Fibroblast of lung (primary cell): ENCODE measurements around the gene GRID1. TPM values are rescaled to one million over a fixed set of nuclear protein-coding genes. Genes with fewer than 3 reads are reported as not detected.

Experiments
- DNase-seq, 2 donors: peaks; one replicate each; pipeline versions ENCODE4 v3.0.0 to v3.0.0-alpha.2; 2010; ENCODE audit warnings: low read depth in 2 of 2
- H2AFZ ChIP-seq: 2 replicates; pipeline ENCODE4 v1.5.1; 2012; ENCODE audit warnings: low read length, control low read depth, inconsistent platforms
- H3K27ac ChIP-seq: 2 replicates; pipeline ENCODE4 v1.5.1; 2011; ENCODE audit warnings: low read length, control low read depth; ENCODE audit not compliant: insufficient read depth
- H3K27me3 ChIP-seq: 2 replicates; pipeline ENCODE4 v1.5.1; 2011; ENCODE audit warnings: mild to moderate bottlenecking, low read length; ENCODE audit not compliant: control insufficient read depth, insufficient read depth
- H3K36me3 ChIP-seq: 2 replicates; pipeline ENCODE4 v1.5.1; 2011; ENCODE audit warnings: low read length; ENCODE audit not compliant: control insufficient read depth, insufficient read depth
- H3K4me1 ChIP-seq: 2 replicates; pipeline ENCODE4 v1.5.1; 2011; ENCODE audit warnings: low read length; ENCODE audit not compliant: control insufficient read depth, insufficient read depth; ENCODE audit errors: extremely low read depth
- H3K4me2 ChIP-seq: 2 replicates; pipeline ENCODE4 v1.5.1; 2011; ENCODE audit warnings: low read length, control low read depth; ENCODE audit not compliant: insufficient read depth; ENCODE audit errors: extremely low read depth
- H3K4me3 ChIP-seq, 4 experiments: fragments of 200-600 bp in 1 of 4; sonication (generic) in 1 of 4; replicated peaks in 1 of 4; 2 replicates each; pipeline ENCODE4 v1.5.1; 2011 to 2016; ENCODE audit warnings: low read length in 4 of 4, low read depth in 3 of 4, mild to moderate bottlenecking in 3 of 4, control low read depth in 2 of 4, inconsistent platforms in 1 of 4, mixed read lengths in 1 of 4; ENCODE audit not compliant: insufficient read depth in 1 of 4; ENCODE audit errors: control extremely low read depth in 1 of 4
- H3K79me2 ChIP-seq: 2 replicates; pipeline ENCODE4 v1.5.1; 2012; ENCODE audit warnings: mild to moderate bottlenecking, low read length, inconsistent platforms; ENCODE audit not compliant: control insufficient read depth, insufficient read depth
- H3K9ac ChIP-seq: 2 replicates; pipeline ENCODE4 v1.5.1; 2011; ENCODE audit warnings: mild to moderate bottlenecking, low read length, control low read depth; ENCODE audit not compliant: insufficient read depth
- H3K9me3 ChIP-seq: 2 replicates; pipeline ENCODE4 v1.5.1; 2012; ENCODE audit warnings: low read depth, low read length; ENCODE audit not compliant: control insufficient read depth, insufficient read depth
- H4K20me1 ChIP-seq: 2 replicates; pipeline ENCODE4 v1.5.1; 2011; ENCODE audit warnings: low read length; ENCODE audit not compliant: control insufficient read depth, insufficient read depth; ENCODE audit errors: extremely low read depth
- EZH2 ChIP-seq: IDR thresholded peaks from 2 replicates; pipeline ENCODE4 v1.5.1; 2012; ENCODE audit warnings: low read length, control low read depth, mild to moderate bottlenecking; ENCODE audit errors: missing control alignments
- polyA plus RNA-seq, 2 donors: library from polyadenylated mRNA; depleted of rRNA in 1 of 2; stranded (reverse) in 1 of 2; unstranded in 1 of 2; fragments of >200 nt; gene quantifications; 2 replicates each; pipeline ENCODE4 v1.2.1, GENCODE V29; 2011 to 2012; ENCODE audit warnings: missing spikeins in 1 of 2
- total RNA-seq: library from RNA; depleted of rRNA; stranded (reverse); fragments of >200 nt; gene quantifications from 2 replicates; pipeline ENCODE4 v1.2.1, GENCODE V29; 2014
- TF ChIP-seq, protein P1 (sequence below), 2 donors: IDR thresholded peaks in 1 of 2; conservative IDR thresholded peaks in 1 of 2; 1 replicate in 1 of 2; 2 replicates in 1 of 2; pipeline ENCODE4 v1.5.1; 2011 to 2012; ENCODE audit warnings: low read length in 2 of 2, control low read depth in 1 of 2, inconsistent platforms in 1 of 2, low read depth in 1 of 2, mild to moderate bottlenecking in 1 of 2

Gene GRID1
- total and polyA plus RNA-seq, 2 donors (not counting 1 experiment from before 2014, with no cell fraction given), result 0.03 to 0.33 TPM

- Histone ChIP-seq H3K4me1 (no peaks in the 10 kb centered on the region), H3K79me2 (no peaks in the 10 kb centered on the region), H3K27me3 (no peaks in the 10 kb centered on the region), H2AFZ (no peak overlapping the region), H3K27ac (no peak overlapping the region), H3K4me3 (no peak overlapping the region), H3K9ac (no peak overlapping the region), H3K9me3 (no peaks in the 10 kb centered on the region), H4K20me1 (no peaks in the 10 kb centered on the region), H3K36me3 (no peaks in the 10 kb centered on the region), H3K4me2 (no peak overlapping the region)
- DNase-seq, result no peak
- TF ChIP-seq EZH2, result no peak
- TF ChIP-seq, protein P1, sequence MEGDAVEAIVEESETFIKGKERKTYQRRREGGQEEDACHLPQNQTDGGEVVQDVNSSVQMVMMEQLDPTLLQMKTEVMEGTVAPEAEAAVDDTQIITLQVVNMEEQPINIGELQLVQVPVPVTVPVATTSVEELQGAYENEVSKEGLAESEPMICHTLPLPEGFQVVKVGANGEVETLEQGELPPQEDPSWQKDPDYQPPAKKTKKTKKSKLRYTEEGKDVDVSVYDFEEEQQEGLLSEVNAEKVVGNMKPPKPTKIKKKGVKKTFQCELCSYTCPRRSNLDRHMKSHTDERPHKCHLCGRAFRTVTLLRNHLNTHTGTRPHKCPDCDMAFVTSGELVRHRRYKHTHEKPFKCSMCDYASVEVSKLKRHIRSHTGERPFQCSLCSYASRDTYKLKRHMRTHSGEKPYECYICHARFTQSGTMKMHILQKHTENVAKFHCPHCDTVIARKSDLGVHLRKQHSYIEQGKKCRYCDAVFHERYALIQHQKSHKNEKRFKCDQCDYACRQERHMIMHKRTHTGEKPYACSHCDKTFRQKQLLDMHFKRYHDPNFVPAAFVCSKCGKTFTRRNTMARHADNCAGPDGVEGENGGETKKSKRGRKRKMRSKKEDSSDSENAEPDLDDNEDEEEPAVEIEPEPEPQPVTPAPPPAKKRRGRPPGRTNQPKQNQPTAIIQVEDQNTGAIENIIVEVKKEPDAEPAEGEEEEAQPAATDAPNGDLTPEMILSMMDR (conservative IDR thresholded peaks at IDR 0.05 in 1 of 2, IDR thresholded peaks at IDR 0.05 in 1 of 2; ENCODE audit: low read depth in 1 of 2, low read length in 2 of 2), result no peak
These were observed 390.3 kb downstream of the GRID1 start for GRCh38 chr10:85976267-85976793.

DNA sequence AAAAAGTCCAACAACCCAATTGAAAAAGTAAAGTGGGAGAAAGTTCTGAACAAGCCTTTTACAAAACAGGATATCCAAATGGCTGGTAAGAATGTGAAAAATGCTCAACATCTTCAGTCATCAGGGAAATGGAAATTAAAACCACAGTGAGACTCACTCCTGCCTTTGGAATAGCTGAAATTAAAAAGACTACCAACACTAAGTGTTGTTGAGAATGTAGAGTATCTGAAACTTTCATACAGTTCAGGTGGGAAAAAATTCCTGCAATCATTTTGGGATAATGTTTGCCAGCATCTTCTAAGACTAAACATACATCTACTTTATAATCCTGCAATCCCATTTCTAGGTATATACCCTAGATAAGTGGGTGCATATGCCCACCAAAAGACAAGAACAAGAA is 395.1 kb downstream of the GRID1 start:
- Histone ChIP-seq H2AFZ (no peak overlapping the region), H3K27me3 (no peaks in the 10 kb centered on the region), H3K4me2 (no peak overlapping the region), H3K36me3 (no peaks in the 10 kb centered on the region), H3K27ac (no peak overlapping the region), H3K9me3 (no peaks in the 10 kb centered on the region), H3K79me2 (no peaks in the 10 kb centered on the region), H3K9ac (no peak overlapping the region), H3K4me3 (no peak overlapping the region), H3K4me1 (no peaks in the 10 kb centered on the region), H4K20me1 (no peaks in the 10 kb centered on the region)
- DNase-seq, result no peak
- TF ChIP-seq, protein P1 (conservative IDR thresholded peaks at IDR 0.05 in 1 of 2, IDR thresholded peaks at IDR 0.05 in 1 of 2; ENCODE audit: low read depth in 1 of 2, low read length in 2 of 2), result no peak
- no peak for TF ChIP-seq EZH2

GRCh38 chr10:85967594-85967993 is 399.0 kb downstream of the GRID1 start:
- no peaks in the 10 kb centered on the region for H3K27me3 ChIP-seq
- no peaks in the 10 kb centered on the region for H3K36me3 ChIP-seq
- no peak overlapping the region for H3K27ac ChIP-seq
- no peak overlapping the region for H3K9ac ChIP-seq
- H3K4me2 ChIP-seq, result no peak overlapping the region
- TF ChIP-seq, protein P1 (conservative IDR thresholded peaks at IDR 0.05 in 1 of 2, IDR thresholded peaks at IDR 0.05 in 1 of 2; ENCODE audit: low read depth in 1 of 2, low read length in 2 of 2), result no peak
- TF ChIP-seq EZH2, result no peak
- H3K79me2 ChIP-seq, result no peaks in the 10 kb centered on the region
- H4K20me1 ChIP-seq, result no peaks in the 10 kb centered on the region
- H3K4me1 ChIP-seq, result no peaks in the 10 kb centered on the region
- no peaks in the 10 kb centered on the region for H3K9me3 ChIP-seq
- no peak overlapping the region for H3K4me3 ChIP-seq
- DNase-seq, result no peak
- H2AFZ ChIP-seq, result no peak overlapping the region
